Heart right ventricle (tissue), 16 donors: Measurements from ENCODE around the gene CACTIN. TPM values are rescaled to one million over a fixed set of nuclear protein-coding genes. Genes with fewer than 3 reads are reported as not detected.
A peak's percentile ranks its signal among the peaks of the same experiment; 100 is the strongest.
"Not testable (repeated sequence)": the region's sequence is repeated elsewhere in the genome, so short reads cannot be mapped to it uniquely, and the experiment has no call there.

Experiments used
- ATAC-seq, 8 donors: fragments of 200-7000 bp; cut with Tn5 transposase; one replicate each; pipeline ENCODE4 v1.9.1; 2020; ENCODE audit warnings: mild to moderate bottlenecking in 8 of 8, moderate library complexity in 8 of 8, moderate number of reproducible peaks in 1 of 8
- DNase-seq, 2 donors: peaks; one replicate each; pipeline ENCODE4 v3.0.0-alpha.2; 2020
- H3K27ac ChIP-seq, 10 donors: fragments of 200-600 bp; sonication (generic) in 2 of 10; one replicate each; pipeline versions ENCODE4 v1.5.0 to v1.8.0; 2020 to 2022; ENCODE audit warnings: mild to moderate bottlenecking in 3 of 10
- H3K27me3 ChIP-seq, 7 donors: fragments of 200-600 bp; one replicate each; pipeline ENCODE4 v1.8.0; 2021 to 2022; ENCODE audit warnings: mild to moderate bottlenecking in 2 of 7
- H3K36me3 ChIP-seq, 9 donors: fragments of 200-600 bp; sonication (generic) in 1 of 9; one replicate each; pipeline versions ENCODE4 v1.5.0 to v1.8.0; 2020 to 2022; ENCODE audit warnings: mild to moderate bottlenecking in 2 of 9
- H3K4me1 ChIP-seq, 9 donors: fragments of 200-600 bp; sonication (generic) in 1 of 9; one replicate each; pipeline versions ENCODE4 v1.5.0 to v1.8.0; 2020 to 2022; ENCODE audit warnings: mild to moderate bottlenecking in 4 of 9
- H3K4me3 ChIP-seq, 10 donors: fragments of 200-600 bp; sonication (generic) in 2 of 10; one replicate each; pipeline versions ENCODE4 v1.5.0 to v1.8.0; 2020 to 2022; ENCODE audit warnings: mild to moderate bottlenecking in 7 of 10, moderate library complexity in 2 of 10
- H3K9me3 ChIP-seq, 11 donors: fragments of 200-600 bp in 10 of 11; sonication (generic) in 2 of 11; one replicate each; pipeline versions ENCODE4 v1.5.0 to v1.8.0; 2013 to 2022; ENCODE audit warnings: mild to moderate bottlenecking in 2 of 11, control low read depth in 1 of 11, moderate library complexity in 1 of 11
- CTCF ChIP-seq, 9 donors: fragments of 200-600 bp; sonication (generic) in 2 of 9; IDR thresholded peaks; one replicate each; pipeline versions ENCODE4 v1.5.0 to v1.8.0; 2021 to 2022; ENCODE audit warnings: antibody characterized with exemption in 9 of 9, mild to moderate bottlenecking in 5 of 9, moderate library complexity in 1 of 9
- WGBS, 2 donors: extraction: QIAGEN DNeasy Blood & Tissue Kit; methylation state at CpG; one replicate each; pipeline ENCODE4 v1.1.7; 2013; ENCODE audit warnings: inconsistent platforms in 1 of 2; 5-methylcytosine and 5-hydroxymethylcytosine counted together
- intact Hi-C, 10 donors: fragments of 100-400 bp; cut with DNase I; formaldehyde crosslinking; loops; one replicate each; pipeline versions ENCODE4 v1.11.1 to v1.14.2; 2022
- polyA plus RNA-seq, 2 donors: library from polyadenylated mRNA; stranded (reverse); fragments of 200-250 nt; gene quantifications; one replicate each; pipeline ENCODE4 v1.2.3, GENCODE V29; 2013
- total RNA-seq, 10 donors: library from RNA; stranded (reverse); fragmentation: NEBNext Ultra II Directional in 3 of 10; extraction: Animal tissue kit (Norgen Biotek cat#: 25700) in 3 of 10; gene quantifications; one replicate each; pipeline versions ENCODE4 v1.2.1 to v1.2.4, GENCODE V29; 2021 to 2023
- donor health status: Arrhythmogenic right ventricular cardiomyopathy.
- donor health status: ischemic (EF 13 %, LVEDD 7.1; RV severe dilation, severe dysfunction).
- donor health status: healthy with polysubstance abuse.
- donor health status: DM: no; HTN: yes; CAD: no.
- donor health status: DM: no; HTN: no; CAD: no.
- donor health status: ischemic (EF 25% LVEDD 6.9; RV normal size, moderate dysfunction).
- donor health status: ischemic (EF 25% LVEDD 5.7; RV mildly dilated, moderate dysfunction).
- donor health status: healthy.
- donor health status: DM: yes; HTN: yes; CAD: no.
- donor health status: Ischemic cardiomyopathy.
- donor health status: ischemic (EF 35%, LVEDD 5.7; RV mildly dilated, moderate dysfunction).
- donor health status: nonischemic (EF 11% LVEDD 7.7; RV severe dilation, severe dysfunction).
- donor health status: DM: yes; HTN: yes; CAD: no.
- donor health status: PGD.
- donor health status: ischemic (EF 29% LVEDD 5.4; RV normal size, mild dysfunction).
- donor health status: nonischemic (EF 23%, LVEDD 6.1; RV moderate dilation, normal function).

The CACTIN gene
- total and polyA plus RNA-seq, 12 donors = 9.7 to 17.6 (median 12.7) TPM

DNA sequence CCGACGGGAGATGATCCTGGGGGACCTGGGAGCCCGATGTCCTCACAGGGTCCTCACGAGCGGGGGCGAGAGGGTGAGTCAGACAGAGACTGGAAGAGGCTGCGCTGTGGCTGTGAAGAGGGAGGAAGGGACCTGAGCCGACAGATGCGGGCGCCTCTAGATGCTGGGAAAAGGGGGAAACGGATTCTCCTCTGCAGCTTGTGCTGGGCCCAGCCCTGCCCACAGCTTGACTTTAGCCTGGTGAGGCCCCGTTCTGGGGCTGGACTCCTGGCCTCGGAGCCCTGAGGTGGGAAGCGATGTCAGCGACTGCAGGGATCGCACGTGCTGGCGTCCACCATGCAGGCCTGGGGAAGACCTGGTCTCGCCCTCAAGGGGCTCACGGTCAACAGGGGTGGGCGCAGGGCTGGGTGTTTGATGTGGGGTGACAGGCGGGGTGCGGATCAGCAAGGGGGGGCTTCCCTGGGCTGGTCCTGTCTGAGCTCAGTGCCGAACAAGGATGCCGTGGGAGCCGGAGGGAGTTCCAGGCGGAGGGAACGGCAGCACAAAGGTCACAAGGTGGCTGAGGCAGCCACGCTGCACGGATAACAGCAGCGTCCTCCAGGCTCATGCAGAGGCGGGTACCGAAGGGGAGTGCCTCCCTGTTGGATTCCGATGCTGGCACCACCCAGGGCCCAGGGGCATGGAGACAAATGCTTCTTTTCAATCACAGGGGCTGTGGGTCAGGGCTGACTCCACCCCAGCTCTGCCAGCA, 41.9 kb upstream of the CACTIN start:
- WGBS, 2 donors = 66 to 72% methylated on average over 34 of the region's 34 CpGs
- DNase-seq (no peak), ATAC-seq (no peak)
- H3K4me3 ChIP-seq = no peak overlapping the region
- peaks cover 0 to under 1% (median 0%) of the 10 kb centered on the region in 11 donors for H3K9me3 ChIP-seq
- H3K4me1 ChIP-seq = peaks cover 24 to 77% (median 60%) of the 10 kb centered on the region in 9 donors
- intact Hi-C loops = loop anchor here in 6 of 10 donors (2.0 to 10.0 kb wide), 4 partner anchors 30 to 536 kb away; partner anchors contain the start of gene PIP5K1C (in 3 of the 6)
- peaks cover 0 to 10% (median 0%) of the 10 kb centered on the region in 7 donors for H3K27me3 ChIP-seq
- H3K27ac ChIP-seq = peak overlapping the region; percentile 90 to 100 (median 99)
- no peak for TF ChIP-seq CTCF (IDR thresholded peaks at IDR 0.05)
- H3K36me3 ChIP-seq = peaks cover 0 to 35% (median 7%) of the 10 kb centered on the region in 9 donors

DNA sequence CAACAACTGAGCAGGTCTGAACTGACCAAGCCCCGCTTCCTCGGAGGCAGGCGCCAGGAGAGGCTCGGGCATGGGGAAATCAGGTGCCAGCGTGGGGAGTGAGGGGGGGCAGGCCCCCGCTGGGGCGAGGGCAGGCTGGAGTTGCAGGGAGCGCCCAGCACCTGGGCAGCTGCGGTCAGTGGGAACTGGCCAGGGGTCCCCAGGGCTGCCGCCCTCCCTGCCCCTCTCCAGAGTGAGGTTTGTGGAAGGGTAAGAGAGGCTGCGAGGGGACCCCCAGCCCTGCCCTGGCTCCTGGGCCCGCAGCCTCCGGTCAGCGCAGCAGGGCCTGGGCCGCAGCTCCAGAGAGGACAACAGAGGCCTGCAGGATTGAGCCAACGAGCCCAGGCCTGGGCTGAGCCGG, 41.2 kb upstream of the CACTIN start:
- Histone ChIP-seq H3K9me3 (no peaks in the 10 kb centered on the region), H3K27me3 (peaks cover 0 to 10% (median 0%) of the 10 kb centered on the region in 7 donors), H3K4me1 (peaks cover 24 to 71% (median 58%) of the 10 kb centered on the region in 9 donors), H3K4me3 (no peak overlapping the region), H3K36me3 (peaks cover 0 to 42% (median 12%) of the 10 kb centered on the region in 9 donors), H3K27ac (peak overlapping the region in 9 of 10 donors; percentile 90 to 100 (median 99))
- DNase-seq = no peak
- 88 to 89% methylated on average over 17 of the region's 17 CpGs for WGBS, 2 donors
- ATAC-seq = no peak
- TF ChIP-seq CTCF (IDR thresholded peaks at IDR 0.05) = no peak
- intact Hi-C loops = loop anchor here in 8 of 10 donors (2.0 to 10.0 kb wide), 5 partner anchors 31 to 537 kb away; partner anchors contain the start of gene PIP5K1C (in 5 of the 8)

- Histone ChIP-seq H3K9me3 (no peaks in the 10 kb centered on the region), H3K4me1 (peaks cover 23 to 65% (median 54%) of the 10 kb centered on the region in 9 donors), H3K4me3 (no peak overlapping the region), H3K27me3 (peaks cover 0 to 10% (median 0%) of the 10 kb centered on the region in 7 donors), H3K27ac (peak overlapping the region in 8 of 10 donors; percentile 9 to 100 (median 99)), H3K36me3 (peaks cover 0 to 48% (median 12%) of the 10 kb centered on the region in 9 donors)
- no peak for TF ChIP-seq CTCF (IDR thresholded peaks at IDR 0.05)
- 88 to 91% methylated on average over 18 of the region's 18 CpGs for WGBS, 2 donors
- ATAC-seq (no peak), DNase-seq (no peak)
- intact Hi-C loops = loop anchor here in 8 of 10 donors (2.0 to 10.0 kb wide), 5 partner anchors 32 to 538 kb away; partner anchors contain the start of gene PIP5K1C (in 5 of the 8)
Measured at GRCh38 chr19:3667037-3667638, 40.5 kb upstream of the CACTIN start.

GRCh38 chr19:3666545-3666856, 39.9 kb upstream of the CACTIN start:
- 90% methylated on average over 14 of the region's 14 CpGs for WGBS, 2 donors
- intact Hi-C loops = loop anchor here in 9 of 10 donors (1.0 to 10.0 kb wide), 6 partner anchors 32 to 538 kb away; partner anchors contain the start of gene PIP5K1C (in 7 of the 9)
- not testable (repeated sequence) for DNase-seq, H3K9me3 ChIP-seq, H3K27me3 ChIP-seq, H3K27ac ChIP-seq, H3K4me3 ChIP-seq, ATAC-seq
- peaks cover 22 to 58% (median 47%) of the 10 kb centered on the region in 9 donors for H3K4me1 ChIP-seq
- H3K36me3 ChIP-seq = peaks cover 0 to 55% (median 18%) of the 10 kb centered on the region in 9 donors
